ENCODE results near the gene MGAT4D. TPM values are rescaled to one million over a fixed set of nuclear protein-coding genes. Genes with fewer than 3 reads are reported as not detected.
"Not testable (repeated sequence)": the region's sequence is repeated elsewhere in the genome, so short reads cannot be mapped to it uniquely, and the experiment has no call there.

MGAT4D gene
- total RNA-seq, 1 experiment from 2014 or later = not detected

GRCh38 chr4:140450352-140450751 lies 47.7 kb downstream of the MGAT4D start:
- Histone ChIP-seq H3K4me3 (ENCODE audit: low read depth in 2 of 2, low read length in 2 of 2) (no peak overlapping the region), H3K27ac (ENCODE audit: low read length) (no peak overlapping the region), H3K9me3 (ENCODE audit: control insufficient read depth, insufficient read depth, low read depth, low read length) (no peaks in the 10 kb centered on the region), H3K4me1 (ENCODE audit: control insufficient read depth, insufficient read depth, low read length) (no peaks in the 10 kb centered on the region), H3K36me3 (ENCODE audit: control insufficient read depth, insufficient read depth, low read length) (no peaks in the 10 kb centered on the region), H3K27me3 (ENCODE audit: control insufficient read depth, insufficient read depth, low read length) (peaks cover 2% of the 10 kb centered on the region; the same call in 1 of the 2 replicates)
- in situ Hi-C loops (cut with HindIII; ENCODE audit: low pct_unique_long_range_greater_than_20kb, low sequenced_read_pairs) = no loop called here
- intact Hi-C loops (cut with micrococcal nuclease; ENCODE audit: unreplicated experiment) = no loop called here
- ChIA-PET CTCF (no interaction called here), POLR2A (no interaction called here)
- TF ChIP-seq POLR2AphosphoS5 (IDR thresholded peaks at IDR 0.05; ENCODE audit: low read depth, low read length) (no peak), TCF7L2 (IDR thresholded peaks at IDR 0.05; ENCODE audit: low read depth, low read length) (no peak)
- BruUV-seq (replicated peaks) = no TSS peak
- ATAC-seq (no peak), DNase-seq (ENCODE audit: low read depth, low spot score) (no peak)

- ATAC-seq = no peak
- no peaks in the 10 kb centered on the region for H3K4me1 ChIP-seq (ENCODE audit: control insufficient read depth, insufficient read depth, low read length)
- in situ Hi-C loops (cut with HindIII; ENCODE audit: low pct_unique_long_range_greater_than_20kb, low sequenced_read_pairs) = no loop called here
- no peaks in the 10 kb centered on the region for H3K36me3 ChIP-seq (ENCODE audit: control insufficient read depth, insufficient read depth, low read length)
- intact Hi-C loops (cut with micrococcal nuclease; ENCODE audit: unreplicated experiment) = no loop called here
- BruUV-seq (replicated peaks) = no TSS peak
- peaks cover under 1% of the 10 kb centered on the region; the same call in 1 of the 2 replicates for H3K27me3 ChIP-seq (ENCODE audit: control insufficient read depth, insufficient read depth, low read length)
- DNase-seq (ENCODE audit: low read depth, low spot score) = no peak
- H3K9me3 ChIP-seq (ENCODE audit: control insufficient read depth, insufficient read depth, low read depth, low read length) = no peaks in the 10 kb centered on the region
- H3K27ac ChIP-seq (ENCODE audit: low read length) = no peak overlapping the region
- ChIA-PET CTCF (no interaction called here), POLR2A (no interaction called here)
- TF ChIP-seq TCF7L2 (IDR thresholded peaks at IDR 0.05; ENCODE audit: low read depth, low read length) = no peak
- TF ChIP-seq POLR2AphosphoS5 (IDR thresholded peaks at IDR 0.05; ENCODE audit: low read depth, low read length) = no peak
- TF ChIP-seq SIN3A (IDR thresholded peaks at IDR 0.05; ENCODE audit: borderline replicate concordance, insufficient read depth, low read depth, low read length) = no peak
- TF ChIP-seq CTCF (IDR thresholded peaks at IDR 0.05) = no peak
- no peak for TF ChIP-seq REST (IDR thresholded peaks at IDR 0.05; ENCODE audit: insufficient read depth in 1 of 2, low read depth in 2 of 2, low read length in 1 of 2)
- H3K4me3 ChIP-seq (ENCODE audit: low read depth in 2 of 2, low read length in 2 of 2) = no peak overlapping the region
Measured at GRCh38 chr4:140448830-140449229, 49.3 kb downstream of the MGAT4D start.

GRCh38 chr4:140448162-140448561 lies 49.9 kb downstream of the MGAT4D start:
- Histone ChIP-seq H3K4me1 (ENCODE audit: control insufficient read depth, insufficient read depth, low read length) (no peaks in the 10 kb centered on the region), H3K36me3 (ENCODE audit: control insufficient read depth, insufficient read depth, low read length) (no peaks in the 10 kb centered on the region), H3K9me3 (ENCODE audit: control insufficient read depth, insufficient read depth, low read depth, low read length) (no peaks in the 10 kb centered on the region), H3K4me3 (ENCODE audit: low read depth in 2 of 2, low read length in 2 of 2) (no peak overlapping the region), H3K27ac (ENCODE audit: low read length) (no peak overlapping the region), H3K27me3 (ENCODE audit: control insufficient read depth, insufficient read depth, low read length) (no peaks in the 10 kb centered on the region; the same call in 1 of the 2 replicates)
- ChIA-PET POLR2A (no interaction called here), CTCF (no interaction called here)
- no TSS peak for BruUV-seq (replicated peaks)
- TF ChIP-seq SIN3A (IDR thresholded peaks at IDR 0.05; ENCODE audit: borderline replicate concordance, insufficient read depth, low read depth, low read length) = no peak
- TF ChIP-seq CTCF (IDR thresholded peaks at IDR 0.05) = no peak
- TF ChIP-seq TCF7L2 (IDR thresholded peaks at IDR 0.05; ENCODE audit: low read depth, low read length) = no peak
- no peak for TF ChIP-seq POLR2AphosphoS5 (IDR thresholded peaks at IDR 0.05; ENCODE audit: low read depth, low read length)
- no peak for TF ChIP-seq REST (IDR thresholded peaks at IDR 0.05; ENCODE audit: insufficient read depth in 1 of 2, low read depth in 2 of 2, low read length in 1 of 2)
- DNase-seq (ENCODE audit: low read depth, low spot score) (no peak), ATAC-seq (no peak)
- in situ Hi-C loops (cut with HindIII; ENCODE audit: low pct_unique_long_range_greater_than_20kb, low sequenced_read_pairs) = no loop called here
- intact Hi-C loops (cut with micrococcal nuclease; ENCODE audit: unreplicated experiment) = no loop called here

GRCh38 chr4:140444347-140444746 lies 53.7 kb downstream of the MGAT4D start:
- H3K27me3 ChIP-seq (ENCODE audit: control insufficient read depth, insufficient read depth, low read length); DNase-seq (ENCODE audit: low read depth, low spot score); H3K27ac ChIP-seq (ENCODE audit: low read length); CTCF ChIA-PET; intact Hi-C loops (cut with micrococcal nuclease; ENCODE audit: unreplicated experiment); in situ Hi-C loops (cut with HindIII; ENCODE audit: low pct_unique_long_range_greater_than_20kb, low sequenced_read_pairs); BruUV-seq (replicated peaks); ATAC-seq; H3K4me1 ChIP-seq (ENCODE audit: control insufficient read depth, insufficient read depth, low read length); H3K4me3 ChIP-seq (ENCODE audit: low read depth in 2 of 2, low read length in 2 of 2); POLR2A ChIA-PET; H3K9me3 ChIP-seq (ENCODE audit: control insufficient read depth, insufficient read depth, low read depth, low read length); H3K36me3 ChIP-seq (ENCODE audit: control insufficient read depth, insufficient read depth, low read length): not testable (repeated sequence)

Measured in Panc1 (cell line).